Measurements from ENCODE around the gene SNX10. TPM values are rescaled to one million over a fixed set of nuclear protein-coding genes. Genes with fewer than 3 reads are reported as not detected.

The SNX10 gene
- total RNA-seq, 4 donors from 2014 or later: 0.87 to 5.2 (median 2.0) TPM

- Histone ChIP-seq H3K4me1 (no peaks in the 10 kb centered on the region), H3K9me3 (no peaks in the 10 kb centered on the region), H3K4me3 (no peak overlapping the region), H3K27me3 (no peaks in the 10 kb centered on the region), H3K36me3 (no peaks in the 10 kb centered on the region), H3K27ac (no peak overlapping the region)
- 63% methylated on average over 3 of the region's 3 CpGs for WGBS
- TF ChIP-seq EP300 (IDR thresholded peaks at IDR 0.05) (no peak), CTCF (IDR thresholded peaks at IDR 0.05) (no peak), POLR2AphosphoS5 (IDR thresholded peaks at IDR 0.05) (no peak), POLR2A (IDR thresholded peaks at IDR 0.05) (no peak)
- no peak for DNase-seq (ENCODE audit: low spot score in 2 of 2)
These were observed 28.0 kb downstream of the SNX10 start for GRCh38 chr7:26319636-26320035.

- H3K27ac ChIP-seq: no peak overlapping the region
- WGBS: 85% methylated on average over 4 of the region's 4 CpGs
- no peaks in the 10 kb centered on the region for H3K9me3 ChIP-seq
- H3K4me1 ChIP-seq: no peaks in the 10 kb centered on the region
- TF ChIP-seq EP300 (IDR thresholded peaks at IDR 0.05) (no peak), POLR2A (IDR thresholded peaks at IDR 0.05) (no peak), POLR2AphosphoS5 (IDR thresholded peaks at IDR 0.05) (no peak), CTCF (IDR thresholded peaks at IDR 0.05) (no peak)
- DNase-seq (ENCODE audit: low spot score in 2 of 2): no peak
- H3K27me3 ChIP-seq: no peaks in the 10 kb centered on the region
- no peaks in the 10 kb centered on the region for H3K36me3 ChIP-seq
- no peak overlapping the region for H3K4me3 ChIP-seq
These were observed 29.2 kb downstream of the SNX10 start for GRCh38 chr7:26320878-26321277.

GRCh38 chr7:26321435-26321834 is 29.8 kb downstream of the SNX10 start:
- Histone ChIP-seq H3K4me1 (no peaks in the 10 kb centered on the region), H3K27me3 (no peaks in the 10 kb centered on the region), H3K36me3 (no peaks in the 10 kb centered on the region), H3K4me3 (no peak overlapping the region), H3K9me3 (no peaks in the 10 kb centered on the region), H3K27ac (no peak overlapping the region)
- WGBS: 58% methylated on average over 1 of the region's 1 CpG
- no peak for DNase-seq (ENCODE audit: low spot score in 2 of 2)
- TF ChIP-seq CTCF (IDR thresholded peaks at IDR 0.05): no peak
- no peak for TF ChIP-seq POLR2A (IDR thresholded peaks at IDR 0.05)
- TF ChIP-seq EP300 (IDR thresholded peaks at IDR 0.05): no peak
- no peak for TF ChIP-seq POLR2AphosphoS5 (IDR thresholded peaks at IDR 0.05)

- H3K27me3 ChIP-seq: no peaks in the 10 kb centered on the region
- no peaks in the 10 kb centered on the region for H3K36me3 ChIP-seq
- 80% methylated on average over 3 of the region's 3 CpGs for WGBS
- no peak for DNase-seq (ENCODE audit: low spot score in 2 of 2)
- H3K4me3 ChIP-seq: no peak overlapping the region
- H3K27ac ChIP-seq: no peak overlapping the region
- TF ChIP-seq POLR2AphosphoS5 (IDR thresholded peaks at IDR 0.05) (no peak), CTCF (IDR thresholded peaks at IDR 0.05) (no peak), EP300 (IDR thresholded peaks at IDR 0.05) (no peak), POLR2A (IDR thresholded peaks at IDR 0.05) (no peak)
- no peaks in the 10 kb centered on the region for H3K9me3 ChIP-seq
- H3K4me1 ChIP-seq: no peaks in the 10 kb centered on the region
These were observed 34.5 kb downstream of the SNX10 start for GRCh38 chr7:26326211-26326610.

GRCh38 chr7:26328498-26329390 is 37.1 kb downstream of the SNX10 start:
- no peak for DNase-seq (ENCODE audit: low spot score in 2 of 2)
- Histone ChIP-seq H3K36me3 (no peaks in the 10 kb centered on the region), H3K27ac (no peak overlapping the region), H3K9me3 (no peaks in the 10 kb centered on the region), H3K4me3 (no peak overlapping the region), H3K4me1 (no peaks in the 10 kb centered on the region), H3K27me3 (no peaks in the 10 kb centered on the region)
- no peak for TF ChIP-seq POLR2A (IDR thresholded peaks at IDR 0.05)
- TF ChIP-seq CTCF (IDR thresholded peaks at IDR 0.05): no peak
- no peak for TF ChIP-seq POLR2AphosphoS5 (IDR thresholded peaks at IDR 0.05)
- no peak for TF ChIP-seq EP300 (IDR thresholded peaks at IDR 0.05)
- 95% methylated on average over 7 of the region's 7 CpGs for WGBS

All from suprapubic skin (tissue), 4 donors.